IMR-90 (cell line): ENCODE measurements around the gene MAML2. TPM values are rescaled to one million over a fixed set of nuclear protein-coding genes. Genes with fewer than 3 reads are reported as not detected.

ENCODE experiments used
- ATAC-seq: fragments of 200-7000 bp; cut with Tn5 transposase; 2 replicates; pipeline ENCODE4 v1.9.1; 2020; ENCODE audit warnings: low read depth, mild to moderate bottlenecking, moderate library complexity
- BruUV-seq: library from RNA; stranded (reverse); fragments of 400-500 nt; replicated peaks from 2 replicates; lab custom pipeline; 2021; lab: Mats Ljungman, UMichigan
- CTCF ChIA-PET: fragments of 300-600 bp; formaldehyde crosslinking; extraction: SDS; loops from one replicate; lab custom pipeline; 2021; ENCODE audit warnings: antibody characterized with exemption; lab: Yijun Ruan, JAX
- POLR2A ChIA-PET: fragments of 300-600 bp; sonication (Branson Sonifier 250); formaldehyde crosslinking; loops from one replicate; lab custom pipeline; 2022; ENCODE audit warnings: antibody characterized with exemption; ENCODE audit not compliant: unreplicated experiment; lab: Charles Lee
- DNase-seq: peaks from one replicate; pipeline ENCODE4 v3.0.0; 2013
- H2AFZ ChIP-seq: replicated peaks from 2 replicates; pipeline ENCODE3; 2013; ENCODE audit warnings: low read length, mild to moderate bottlenecking; ENCODE audit not compliant: poor library complexity
- H2AK5ac ChIP-seq: 2 replicates; pipeline ENCODE4 v1.6.1; 2013; ENCODE audit warnings: low read depth, low read length, inconsistent platforms
- H2AK9ac ChIP-seq: replicated peaks from 2 replicates; pipeline ENCODE3; 2013; ENCODE audit warnings: mild to moderate bottlenecking, low read depth, low read length, moderate library complexity; ENCODE audit not compliant: poor library complexity
- H2BK120ac ChIP-seq: 2 replicates; pipeline ENCODE4 v1.6.1; 2013; ENCODE audit warnings: low read depth, low read length, inconsistent platforms
- H2BK15ac ChIP-seq: 3 replicates; pipeline ENCODE4 v1.6.1; 2013; ENCODE audit warnings: low read depth, low read length, inconsistent platforms
- H2BK20ac ChIP-seq: 2 replicates; pipeline ENCODE4 v1.6.1; 2013; ENCODE audit warnings: low read depth, mild to moderate bottlenecking, inconsistent platforms, low read length, moderate library complexity
- H2BK5ac ChIP-seq: 2 replicates; pipeline ENCODE4 v1.6.1; 2013; ENCODE audit warnings: mild to moderate bottlenecking, low read depth, low read length, inconsistent platforms; ENCODE audit not compliant: poor library complexity, severe bottlenecking
- H3K14ac ChIP-seq: replicated peaks from 2 replicates; pipeline ENCODE4 v1.6.1; 2013; ENCODE audit warnings: low read depth, low read length, inconsistent platforms
- H3K18ac ChIP-seq: 2 replicates; pipeline ENCODE4 v1.6.1; 2013; ENCODE audit warnings: low read depth, low read length, control low read depth
- H3K23ac ChIP-seq: 2 replicates; pipeline ENCODE4 v1.6.1; 2013; ENCODE audit warnings: low read depth, low read length, inconsistent platforms
- H3K27ac ChIP-seq: 2 replicates; pipeline ENCODE4 v1.5.1; 2013; ENCODE audit warnings: mild to moderate bottlenecking, control low read depth, low read length; ENCODE audit not compliant: insufficient read depth
- H3K27me3 ChIP-seq: 2 replicates; pipeline ENCODE4 v1.6.1; 2013; ENCODE audit warnings: low read length; ENCODE audit not compliant: control insufficient read depth, insufficient read depth
- H3K36me3 ChIP-seq: 2 replicates; pipeline ENCODE4 v1.6.1; 2013; ENCODE audit warnings: low read length, mixed read lengths; ENCODE audit not compliant: control insufficient read depth, insufficient read depth
- H3K4ac ChIP-seq: 2 replicates; pipeline ENCODE4 v1.6.1; 2013; ENCODE audit warnings: low read depth, low read length, inconsistent platforms
- H3K4me1 ChIP-seq: 2 replicates; pipeline ENCODE4 v1.6.1; 2013; ENCODE audit warnings: low read length, mixed read lengths; ENCODE audit not compliant: control insufficient read depth, insufficient read depth
- H3K4me2 ChIP-seq: 2 replicates; pipeline ENCODE4 v1.6.1; 2013; ENCODE audit warnings: low read depth, mild to moderate bottlenecking, control low read depth, low read length, moderate library complexity
- H3K4me3 ChIP-seq: 2 replicates; pipeline ENCODE4 v1.5.1; 2013; ENCODE audit warnings: low read depth, mild to moderate bottlenecking, control low read depth, low read length, moderate library complexity; ENCODE audit not compliant: insufficient read depth
- H3K56ac ChIP-seq: 2 replicates; pipeline ENCODE4 v1.6.1; 2013; ENCODE audit warnings: low read length, inconsistent platforms; ENCODE audit not compliant: insufficient read depth; ENCODE audit errors: extremely low read depth
- H3K79me1 ChIP-seq, 2 experiments: 2 replicates each; pipeline ENCODE4 v1.6.1; 2013; ENCODE audit warnings: low read length in 2 of 2, inconsistent platforms in 1 of 2, low read depth in 1 of 2
- H3K9ac ChIP-seq: 2 replicates; pipeline ENCODE4 v1.6.1; 2013; ENCODE audit warnings: low read depth, low read length, control low read depth
- H3K9me1 ChIP-seq: 2 replicates; pipeline ENCODE4 v1.6.1; 2013; ENCODE audit warnings: low read length, inconsistent platforms; ENCODE audit not compliant: insufficient read depth
- H3K9me3 ChIP-seq: 2 replicates; pipeline ENCODE4 v1.6.1; 2013; ENCODE audit warnings: low read length; ENCODE audit not compliant: control insufficient read depth, insufficient read depth
- H4K20me1 ChIP-seq: 2 replicates; pipeline ENCODE4 v1.6.1; 2013; ENCODE audit warnings: low read length, inconsistent platforms; ENCODE audit not compliant: insufficient read depth
- H4K5ac ChIP-seq: 2 replicates; pipeline ENCODE4 v1.6.1; 2013; ENCODE audit warnings: mild to moderate bottlenecking, low read depth, low read length, control low read depth
- H4K8ac ChIP-seq, 2 experiments: 2 replicates each; pipeline ENCODE4 v1.6.1; 2013; ENCODE audit warnings: low read depth in 2 of 2, low read length in 2 of 2, control low read depth in 1 of 2, inconsistent platforms in 1 of 2
- H4K91ac ChIP-seq: 2 replicates; pipeline ENCODE4 v1.6.1; 2013; ENCODE audit warnings: low read depth, low read length, inconsistent platforms; ENCODE audit not compliant: insufficient read depth
- BHLHE40 ChIP-seq: fragments of 150-350 bp; IDR thresholded peaks from 2 replicates; pipeline ENCODE4 v1.6.1; 2016; ENCODE audit warnings: mild to moderate bottlenecking, low read depth, low read length
- CEBPB ChIP-seq: IDR thresholded peaks from 2 replicates; pipeline ENCODE4 v1.6.1; 2012; ENCODE audit warnings: low read depth, low read length, improper control_type of control experiment
- CHD1 ChIP-seq: IDR thresholded peaks from 2 replicates; pipeline ENCODE4 v1.6.1; 2012; ENCODE audit warnings: low read depth, low read length, improper control_type of control experiment
- FOS ChIP-seq: fragments of 150-350 bp; IDR thresholded peaks from 2 replicates; pipeline ENCODE4 v1.6.1; 2016; ENCODE audit warnings: low read depth, low read length
- MAZ ChIP-seq: IDR thresholded peaks from 2 replicates; pipeline ENCODE4 v1.6.1; 2012; ENCODE audit warnings: low read depth, mild to moderate bottlenecking, low read length, improper control_type of control experiment, moderate library complexity, borderline replicate concordance
- MXI1 ChIP-seq: IDR thresholded peaks from 2 replicates; pipeline ENCODE4 v1.6.1; 2012; ENCODE audit warnings: low read depth, mild to moderate bottlenecking, low read length, moderate library complexity, borderline replicate concordance
- NFE2L2 ChIP-seq: fragments of 150-350 bp; IDR thresholded peaks from 2 replicates; pipeline ENCODE4 v1.6.1; 2016; ENCODE audit warnings: low read depth, mild to moderate bottlenecking, low read length
- POLR2A ChIP-seq: IDR thresholded peaks from 2 replicates; pipeline ENCODE4 v1.6.1; 2012; ENCODE audit warnings: mild to moderate bottlenecking, low read depth, low read length
- RAD21 ChIP-seq: IDR thresholded peaks from 2 replicates; pipeline ENCODE4 v1.6.1; 2012; ENCODE audit warnings: low read length, improper control_type of control experiment
- RCOR1 ChIP-seq: IDR thresholded peaks from 2 replicates; pipeline ENCODE4 v1.6.1; 2012; ENCODE audit warnings: mild to moderate bottlenecking, low read length, improper control_type of control experiment; ENCODE audit not compliant: insufficient replicate concordance
- RFX5 ChIP-seq: IDR thresholded peaks from 2 replicates; pipeline ENCODE4 v1.8.0; 2012; ENCODE audit warnings: low read depth, mild to moderate bottlenecking, low read length, moderate library complexity
- SMC3 ChIP-seq: fragments of 150-350 bp; IDR thresholded peaks from 2 replicates; pipeline ENCODE4 v1.6.1; 2016; ENCODE audit warnings: low read depth, mild to moderate bottlenecking, antibody characterized with exemption, low read length, moderate library complexity
- USF2 ChIP-seq: fragments of 150-350 bp; IDR thresholded peaks from 2 replicates; pipeline ENCODE4 v1.6.1; 2017; ENCODE audit warnings: mild to moderate bottlenecking, antibody characterized with exemption, low read length, low read depth
- WGBS, 2 experiments: methylation state at CpG; one replicate each; pipeline versions ENCODE4 v1.1.5 to v1.1.7; 2013; ENCODE audit warnings: missing lambda C conversion rate in 2 of 2; ENCODE audit not compliant: insufficient read length in 1 of 2; ENCODE audit errors: extremely low coverage in 2 of 2; 5-methylcytosine and 5-hydroxymethylcytosine counted together
- dilution Hi-C: fragments of 300-500 bp; cut with HindIII; formaldehyde crosslinking; loops from one replicate; pipeline ENCODE4 v1.14.3; 2018; ENCODE audit warnings: low sequenced_read_pairs; ENCODE audit not compliant: unreplicated experiment
- in situ Hi-C: fragments of 300-500 bp; cut with MboI; formaldehyde crosslinking; loops from 3 replicates; pipeline ENCODE4 v1.14.3; 2019; ENCODE audit warnings: low sequenced_read_pairs, inconsistent platforms, mixed read lengths
- intact Hi-C: fragments of 100-400 bp; cut with micrococcal nuclease; formaldehyde crosslinking; loops from 2 replicates; pipeline ENCODE4 v1.10.0; 2022
- polyA plus RNA-seq, 3 experiments: library from polyadenylated mRNA; depleted of rRNA; stranded (reverse); fragments of >200 nt; gene quantifications; 2 replicates each; pipeline ENCODE4 v1.2.3, GENCODE V29; 2012; ENCODE audit warnings: low replicate concordance in 1 of 3
- total RNA-seq: library from RNA; depleted of rRNA; stranded (reverse); fragments of >200 nt; gene quantifications from 2 replicates; pipeline ENCODE4 v1.2.3, GENCODE V29; 2012

The MAML2 gene
- total and polyA plus RNA-seq, 2 of the 4 experiments (the other 2 are of a cell fraction) = 15.0 to 19.5 TPM

- Histone ChIP-seq H2AK5ac (no peak overlapping the region), H3K4me1 (peaks cover 20% of the 10 kb centered on the region), H3K27me3 (no peaks in the 10 kb centered on the region), H3K79me1 (peaks cover 42 to 64% of the 10 kb centered on the region in 2 experiments), H4K91ac (no peak overlapping the region), H2AFZ (no peak overlapping the region), H2BK20ac (no peak overlapping the region), H3K9me1 (peaks cover 21% of the 10 kb centered on the region), H3K56ac (no peak overlapping the region), H4K8ac (no peak overlapping the region), H4K5ac (no peak overlapping the region), H3K27ac (no peak overlapping the region), H3K4me3 (no peak overlapping the region), H3K18ac (no peak overlapping the region), H3K36me3 (no peaks in the 10 kb centered on the region), H2AK9ac (no peak overlapping the region), H3K4me2 (no peak overlapping the region), H3K9me3 (no peaks in the 10 kb centered on the region), H4K20me1 (no peaks in the 10 kb centered on the region; the same call in 1 of the 2 replicates), H2BK120ac (no peak overlapping the region), H3K14ac (no peak overlapping the region), H3K4ac (no peak overlapping the region), H3K9ac (no peak overlapping the region), H3K23ac (no peak overlapping the region), H2BK5ac (no peak overlapping the region), H2BK15ac (no peak overlapping the region)
- TF ChIP-seq RAD21 (no peak), SMC3 (no peak), MAZ (no peak), FOS (no peak), POLR2A (no peak), NFE2L2 (no peak), USF2 (no peak), MXI1 (no peak), BHLHE40 (no peak), CEBPB (no peak), CHD1 (no peak), RFX5 (no peak), RCOR1 (no peak)
- ATAC-seq = no peak
- ChIA-PET CTCF (interaction anchor here (0.6 to 1.2 kb wide), 2 partner anchors 51 to 177 kb away, joined by 3 to 4 read pairs; no protein-coding TSS in a partner anchor), POLR2A (interaction anchor here (0.6 kb wide), 1 partner anchor 53 kb away, joined by 5 read pairs; no protein-coding TSS in a partner anchor)
- no peak for DNase-seq
- BruUV-seq = no TSS peak
- in situ Hi-C loops (no loop called here), dilution Hi-C loops (no loop called here), intact Hi-C loops (no loop called here)
- no CpG with 5 or more reads among the region's 1 CpG for WGBS, 2 experiments
These were observed 237.1 kb downstream of the MAML2 start for GRCh38 chr11:96105944-96106343.
